ENCODE data around the gene PKP1.

DNA sequence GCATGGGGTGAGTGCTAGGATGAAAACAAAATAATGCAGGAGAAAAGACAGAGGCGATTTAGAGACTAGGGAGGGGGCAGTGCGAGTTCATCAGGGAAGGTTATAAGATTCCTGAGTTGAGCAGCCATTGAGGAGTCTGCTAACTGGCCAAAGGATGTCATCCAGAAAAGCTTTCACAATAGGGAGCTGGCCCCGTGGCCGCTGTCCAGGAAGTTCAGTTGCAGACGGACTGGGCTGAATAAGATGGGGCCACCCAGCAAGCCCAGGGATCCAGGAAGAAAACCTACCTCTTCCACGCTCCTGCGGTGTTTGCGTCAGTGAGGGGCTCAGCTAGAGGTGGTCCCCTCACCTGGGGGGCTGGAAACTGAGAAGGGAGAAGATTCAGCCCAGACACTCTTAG, 4.0 kb upstream of the PKP1 start:
- TF ChIP-seq, protein P1, sequence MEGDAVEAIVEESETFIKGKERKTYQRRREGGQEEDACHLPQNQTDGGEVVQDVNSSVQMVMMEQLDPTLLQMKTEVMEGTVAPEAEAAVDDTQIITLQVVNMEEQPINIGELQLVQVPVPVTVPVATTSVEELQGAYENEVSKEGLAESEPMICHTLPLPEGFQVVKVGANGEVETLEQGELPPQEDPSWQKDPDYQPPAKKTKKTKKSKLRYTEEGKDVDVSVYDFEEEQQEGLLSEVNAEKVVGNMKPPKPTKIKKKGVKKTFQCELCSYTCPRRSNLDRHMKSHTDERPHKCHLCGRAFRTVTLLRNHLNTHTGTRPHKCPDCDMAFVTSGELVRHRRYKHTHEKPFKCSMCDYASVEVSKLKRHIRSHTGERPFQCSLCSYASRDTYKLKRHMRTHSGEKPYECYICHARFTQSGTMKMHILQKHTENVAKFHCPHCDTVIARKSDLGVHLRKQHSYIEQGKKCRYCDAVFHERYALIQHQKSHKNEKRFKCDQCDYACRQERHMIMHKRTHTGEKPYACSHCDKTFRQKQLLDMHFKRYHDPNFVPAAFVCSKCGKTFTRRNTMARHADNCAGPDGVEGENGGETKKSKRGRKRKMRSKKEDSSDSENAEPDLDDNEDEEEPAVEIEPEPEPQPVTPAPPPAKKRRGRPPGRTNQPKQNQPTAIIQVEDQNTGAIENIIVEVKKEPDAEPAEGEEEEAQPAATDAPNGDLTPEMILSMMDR (conservative IDR thresholded peaks at IDR 0.05; ENCODE audit: low read depth, low read length): no peak
- TF ChIP-seq MAZ (IDR thresholded peaks at IDR 0.05; ENCODE audit: borderline replicate concordance, low read depth, low read length) (no peak), CHD1 (IDR thresholded peaks at IDR 0.05; ENCODE audit: low read depth, low read length) (no peak), POLR2A (IDR thresholded peaks at IDR 0.05; ENCODE audit: low read depth, low read length) (no peak), NFE2L2 (IDR thresholded peaks at IDR 0.05; ENCODE audit: low read depth, low read length) (no peak), CEBPB (IDR thresholded peaks at IDR 0.05; ENCODE audit: low read depth, low read length) (peak; percentile 60), BHLHE40 (IDR thresholded peaks at IDR 0.05; ENCODE audit: low read depth, low read length) (no peak), RCOR1 (IDR thresholded peaks at IDR 0.05; ENCODE audit: insufficient replicate concordance, low read length) (no peak), FOS (IDR thresholded peaks at IDR 0.05; ENCODE audit: low read depth, low read length) (no peak), SMC3 (IDR thresholded peaks at IDR 0.05; ENCODE audit: low read depth, low read length) (no peak), MXI1 (IDR thresholded peaks at IDR 0.05; ENCODE audit: borderline replicate concordance, low read depth, low read length) (no peak)
- TF ChIP-seq, protein P2, sequence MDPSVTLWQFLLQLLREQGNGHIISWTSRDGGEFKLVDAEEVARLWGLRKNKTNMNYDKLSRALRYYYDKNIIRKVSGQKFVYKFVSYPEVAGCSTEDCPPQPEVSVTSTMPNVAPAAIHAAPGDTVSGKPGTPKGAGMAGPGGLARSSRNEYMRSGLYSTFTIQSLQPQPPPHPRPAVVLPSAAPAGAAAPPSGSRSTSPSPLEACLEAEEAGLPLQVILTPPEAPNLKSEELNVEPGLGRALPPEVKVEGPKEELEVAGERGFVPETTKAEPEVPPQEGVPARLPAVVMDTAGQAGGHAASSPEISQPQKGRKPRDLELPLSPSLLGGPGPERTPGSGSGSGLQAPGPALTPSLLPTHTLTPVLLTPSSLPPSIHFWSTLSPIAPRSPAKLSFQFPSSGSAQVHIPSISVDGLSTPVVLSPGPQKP (IDR thresholded peaks at IDR 0.05; ENCODE audit: borderline replicate concordance, low read depth, low read length): no peak

All from IMR-90 (cell line).